Vagina (tissue), 2 donors: Measurements from ENCODE around the gene SORCS2. TPM values are rescaled to one million over a fixed set of nuclear protein-coding genes. Genes with fewer than 3 reads are reported as not detected.

ENCODE experiments used
- DNase-seq, 2 donors: peaks; one replicate each; pipeline ENCODE4 v3.0.0-alpha.2; 2017; ENCODE audit errors: extremely low spot score in 2 of 2
- H3K27ac ChIP-seq: fragments of 200-600 bp; sonication (generic); one replicate; pipeline ENCODE4 v1.5.1; 2019
- H3K27me3 ChIP-seq: fragments of 200-600 bp; sonication (generic); one replicate; pipeline ENCODE4 v1.5.1; 2019
- H3K36me3 ChIP-seq, 2 donors: fragments of 200-600 bp; sonication (generic); one replicate each; pipeline ENCODE4 v1.5.1; 2017 to 2019
- H3K4me1 ChIP-seq: fragments of 200-600 bp; sonication (generic); one replicate; pipeline ENCODE4 v1.5.1; 2019
- H3K4me3 ChIP-seq, 2 donors: fragments of 200-600 bp; sonication (generic); 1 replicate in 1 of 2; 2 replicates in 1 of 2; pipeline ENCODE4 v1.5.1; 2016 to 2019
- H3K9me3 ChIP-seq: fragments of 200-600 bp; sonication (generic); one replicate; pipeline ENCODE4 v1.5.1; 2019
- POLR2A ChIP-seq, 2 donors: fragments of 450-650 bp; IDR thresholded peaks; one replicate each; pipeline ENCODE4 v1.6.1; 2017; ENCODE audit warnings: antibody characterized with exemption in 2 of 2, mild to moderate bottlenecking in 2 of 2, moderate library complexity in 2 of 2
- POLR2AphosphoS5 ChIP-seq, 2 donors: sonication (generic); formaldehyde crosslinking; IDR thresholded peaks; one replicate each; pipeline ENCODE4 v1.9.0; 2017; ENCODE audit warnings: antibody characterized with exemption in 2 of 2, mild to moderate bottlenecking in 2 of 2, low read depth in 1 of 2; ENCODE audit not compliant: insufficient read depth in 1 of 2
- intact Hi-C: fragments of 100-400 bp; cut with DNase I; formaldehyde crosslinking; loops from one replicate; pipeline ENCODE4 v1.15.1; 2023
- total RNA-seq: library from RNA; depleted of rRNA; stranded (reverse); fragments of >200 nt; gene quantifications from one replicate; pipeline ENCODE4 v1.2.3, GENCODE V29; 2016
- TF ChIP-seq, protein P1 (sequence below), 3 experiments: fragments of 450-650 bp in 2 of 3; fragments of 200-600 bp in 1 of 3; sonication (generic) in 1 of 3; IDR thresholded peaks; one replicate each; pipeline ENCODE4 v1.5.1; 2017 to 2019; ENCODE audit warnings: antibody characterized with exemption in 3 of 3, mild to moderate bottlenecking in 2 of 3, moderate library complexity in 2 of 3

Gene SORCS2
- total RNA-seq, 1 donor from 2014 or later, result 5.4 TPM

DNA sequence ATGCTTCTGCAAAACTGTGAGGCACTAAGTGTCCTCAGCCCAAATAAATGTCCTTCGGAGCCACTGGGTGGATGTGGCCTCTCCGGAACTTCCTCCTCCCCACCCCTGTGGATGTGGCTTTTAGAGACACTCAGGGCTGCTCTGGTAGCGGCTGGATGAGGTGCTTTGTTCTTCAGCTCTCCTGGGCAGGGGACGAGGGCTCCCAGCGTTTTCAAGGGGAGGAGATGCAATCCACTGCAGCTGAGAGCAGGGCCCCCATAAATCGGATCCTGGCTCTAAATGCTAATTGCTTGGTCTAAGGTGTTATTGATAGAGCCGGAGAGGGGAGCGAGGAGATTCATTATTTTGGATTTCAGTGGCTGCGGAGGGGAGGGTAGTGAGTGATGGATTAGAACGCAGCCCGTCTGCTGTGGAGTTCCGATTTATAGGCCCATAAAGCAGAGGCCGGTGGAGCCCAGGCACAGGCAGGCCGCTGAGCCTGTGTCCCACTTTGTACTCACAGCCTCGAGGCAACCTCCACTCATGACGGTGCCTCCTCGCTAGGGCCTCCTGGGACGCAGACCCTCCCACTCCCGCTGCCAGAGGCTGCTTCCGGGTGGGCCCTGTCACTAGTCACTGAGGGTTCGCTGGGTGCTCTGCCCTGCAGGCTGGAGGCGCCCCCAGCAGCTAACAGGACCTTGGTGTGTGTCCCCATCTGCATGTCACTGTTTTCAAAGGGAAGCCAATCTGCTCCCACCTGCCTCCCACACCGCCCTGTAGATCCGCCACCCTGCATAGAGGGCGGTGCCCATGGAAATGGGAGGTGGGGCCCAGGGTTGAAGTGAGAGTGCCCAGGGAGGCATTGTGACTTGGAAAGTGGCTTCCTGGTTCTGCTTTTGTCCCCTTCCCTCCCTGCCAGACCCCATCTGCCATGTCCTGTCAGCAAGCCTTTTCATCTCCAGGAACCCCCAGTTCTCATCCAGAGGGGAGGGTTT lies 377.8 kb downstream of the SORCS2 start:
- DNase-seq, result no peak
- Histone ChIP-seq H3K27me3 (no peaks in the 10 kb centered on the region), H3K4me1 (no peaks in the 10 kb centered on the region), H3K9me3 (no peaks in the 10 kb centered on the region), H3K36me3 (no peaks in the 10 kb centered on the region), H3K4me3 (no peak overlapping the region), H3K27ac (no peak overlapping the region)
- TF ChIP-seq, protein P1, sequence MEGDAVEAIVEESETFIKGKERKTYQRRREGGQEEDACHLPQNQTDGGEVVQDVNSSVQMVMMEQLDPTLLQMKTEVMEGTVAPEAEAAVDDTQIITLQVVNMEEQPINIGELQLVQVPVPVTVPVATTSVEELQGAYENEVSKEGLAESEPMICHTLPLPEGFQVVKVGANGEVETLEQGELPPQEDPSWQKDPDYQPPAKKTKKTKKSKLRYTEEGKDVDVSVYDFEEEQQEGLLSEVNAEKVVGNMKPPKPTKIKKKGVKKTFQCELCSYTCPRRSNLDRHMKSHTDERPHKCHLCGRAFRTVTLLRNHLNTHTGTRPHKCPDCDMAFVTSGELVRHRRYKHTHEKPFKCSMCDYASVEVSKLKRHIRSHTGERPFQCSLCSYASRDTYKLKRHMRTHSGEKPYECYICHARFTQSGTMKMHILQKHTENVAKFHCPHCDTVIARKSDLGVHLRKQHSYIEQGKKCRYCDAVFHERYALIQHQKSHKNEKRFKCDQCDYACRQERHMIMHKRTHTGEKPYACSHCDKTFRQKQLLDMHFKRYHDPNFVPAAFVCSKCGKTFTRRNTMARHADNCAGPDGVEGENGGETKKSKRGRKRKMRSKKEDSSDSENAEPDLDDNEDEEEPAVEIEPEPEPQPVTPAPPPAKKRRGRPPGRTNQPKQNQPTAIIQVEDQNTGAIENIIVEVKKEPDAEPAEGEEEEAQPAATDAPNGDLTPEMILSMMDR (IDR thresholded peaks at IDR 0.05), result no peak
- TF ChIP-seq POLR2AphosphoS5 (IDR thresholded peaks at IDR 0.05; ENCODE audit: insufficient read depth in 1 of 2, low read depth in 1 of 2), result no peak
- no peak for TF ChIP-seq POLR2A (IDR thresholded peaks at IDR 0.05)
- intact Hi-C loops, result no loop called here

DNA sequence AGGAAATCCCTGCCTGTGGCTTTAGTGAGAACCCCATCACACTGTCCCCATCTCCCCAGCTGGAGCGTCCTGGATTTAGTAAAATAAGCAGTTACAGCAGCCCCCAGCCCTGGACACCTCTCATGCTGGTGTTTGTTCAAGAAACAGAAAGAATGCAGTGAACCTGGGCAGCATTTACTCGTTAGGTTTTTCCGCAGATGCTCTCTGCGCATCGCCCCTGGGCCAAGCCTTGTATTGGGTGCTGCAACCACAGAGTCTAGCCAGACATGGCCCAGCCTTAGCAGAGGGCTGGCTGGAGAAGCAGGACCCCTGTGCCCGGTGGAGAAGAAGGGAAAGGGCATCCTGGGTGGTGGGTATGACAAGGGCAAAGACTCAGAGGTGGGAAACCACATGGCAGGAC lies 378.7 kb downstream of the SORCS2 start:
- Histone ChIP-seq H3K4me1 (no peaks in the 10 kb centered on the region), H3K27me3 (no peaks in the 10 kb centered on the region), H3K4me3 (no peak overlapping the region), H3K9me3 (no peaks in the 10 kb centered on the region), H3K27ac (no peak overlapping the region), H3K36me3 (no peaks in the 10 kb centered on the region)
- no peak for TF ChIP-seq POLR2A (IDR thresholded peaks at IDR 0.05)
- TF ChIP-seq POLR2AphosphoS5 (IDR thresholded peaks at IDR 0.05; ENCODE audit: insufficient read depth in 1 of 2, low read depth in 1 of 2), result no peak
- TF ChIP-seq, protein P1 (IDR thresholded peaks at IDR 0.05), result no peak
- no peak for DNase-seq
- intact Hi-C loops, result no loop called here

DNA sequence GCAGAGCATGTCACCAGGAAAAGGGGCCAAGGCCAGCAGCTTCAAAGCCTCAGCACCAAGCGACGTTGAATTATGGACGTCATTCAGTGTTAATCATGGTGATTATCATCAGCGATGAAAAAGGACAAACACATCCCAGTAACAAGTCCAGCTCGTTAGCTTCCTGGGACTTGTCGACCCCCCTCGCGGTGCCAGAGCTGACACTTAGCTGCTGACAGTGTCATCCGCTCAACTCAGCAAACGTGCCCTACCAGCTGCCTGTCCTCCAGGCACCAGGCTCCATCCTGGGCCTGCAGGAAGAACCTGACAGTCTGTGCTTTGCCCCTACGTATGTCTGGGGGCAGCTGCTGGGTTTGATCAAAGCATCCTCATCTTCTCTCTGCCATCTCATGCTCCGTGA lies 379.4 kb downstream of the SORCS2 start:
- H3K4me1 ChIP-seq, result no peaks in the 10 kb centered on the region
- H3K9me3 ChIP-seq, result no peaks in the 10 kb centered on the region
- no peaks in the 10 kb centered on the region for H3K36me3 ChIP-seq
- no peak overlapping the region for H3K4me3 ChIP-seq
- no peaks in the 10 kb centered on the region for H3K27me3 ChIP-seq
- TF ChIP-seq POLR2AphosphoS5 (IDR thresholded peaks at IDR 0.05; ENCODE audit: insufficient read depth in 1 of 2, low read depth in 1 of 2), result no peak
- TF ChIP-seq, protein P1 (IDR thresholded peaks at IDR 0.05), result no peak
- TF ChIP-seq POLR2A (IDR thresholded peaks at IDR 0.05), result no peak
- intact Hi-C loops, result no loop called here
- no peak overlapping the region for H3K27ac ChIP-seq
- DNase-seq, result no peak

DNA sequence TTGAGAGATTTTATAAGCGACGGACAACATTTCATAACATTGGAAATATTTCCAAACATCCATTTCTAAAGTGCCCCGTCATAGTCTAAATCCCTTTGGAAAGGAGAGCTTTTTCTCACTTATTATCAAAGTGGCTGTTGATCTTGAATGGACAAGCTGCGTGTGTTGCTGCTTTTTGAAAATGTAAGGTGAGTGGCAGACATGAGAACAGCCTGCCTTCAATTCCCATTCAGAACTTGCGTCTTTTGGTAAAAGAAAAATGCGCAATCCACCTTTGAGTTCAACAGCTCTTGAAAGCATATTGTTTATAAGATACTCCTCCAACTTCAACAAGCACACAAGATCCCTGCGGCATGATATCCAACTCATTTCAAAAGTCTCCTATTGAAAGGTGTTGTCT lies 380.6 kb downstream of the SORCS2 start:
- intact Hi-C loops, result no loop called here
- Histone ChIP-seq H3K4me1 (no peaks in the 10 kb centered on the region), H3K9me3 (no peaks in the 10 kb centered on the region), H3K27me3 (no peaks in the 10 kb centered on the region), H3K4me3 (no peak overlapping the region), H3K27ac (no peak overlapping the region), H3K36me3 (no peaks in the 10 kb centered on the region)
- no peak for DNase-seq
- no peak for TF ChIP-seq POLR2A (IDR thresholded peaks at IDR 0.05)
- TF ChIP-seq POLR2AphosphoS5 (IDR thresholded peaks at IDR 0.05; ENCODE audit: insufficient read depth in 1 of 2, low read depth in 1 of 2), result no peak
- TF ChIP-seq, protein P1 (IDR thresholded peaks at IDR 0.05), result no peak

DNA sequence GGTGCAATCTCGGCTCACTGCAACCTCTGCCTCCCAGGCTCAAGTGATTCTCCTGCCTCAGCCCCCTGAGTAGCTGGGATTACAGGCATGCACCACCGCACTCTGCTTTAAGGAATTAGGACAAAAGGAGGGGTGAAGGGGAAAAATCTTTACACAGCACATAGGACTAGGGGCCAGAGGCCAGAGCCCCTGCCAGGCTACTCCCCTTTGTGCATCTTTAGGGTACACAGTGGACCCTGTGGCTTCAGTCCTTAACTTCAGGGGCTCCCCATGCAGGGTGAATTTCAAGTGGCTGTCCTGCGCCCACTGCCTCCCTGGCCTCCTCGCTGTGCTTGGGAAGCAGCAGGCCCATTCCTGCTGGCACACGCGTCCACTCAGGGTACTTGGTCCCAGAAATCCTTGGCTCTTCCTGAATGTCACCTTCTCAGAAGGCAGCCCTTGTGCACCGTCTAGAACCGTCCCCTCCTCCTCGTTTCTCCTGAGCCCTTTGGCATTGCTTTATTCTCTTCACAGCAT lies 381.3 kb downstream of the SORCS2 start:
- Histone ChIP-seq H3K4me3 (no peak overlapping the region), H3K27me3 (no peaks in the 10 kb centered on the region), H3K27ac (no peak overlapping the region), H3K36me3 (no peaks in the 10 kb centered on the region), H3K4me1 (no peaks in the 10 kb centered on the region), H3K9me3 (no peaks in the 10 kb centered on the region)
- TF ChIP-seq POLR2AphosphoS5 (IDR thresholded peaks at IDR 0.05; ENCODE audit: insufficient read depth in 1 of 2, low read depth in 1 of 2) (no peak), POLR2A (IDR thresholded peaks at IDR 0.05) (no peak)
- TF ChIP-seq, protein P1 (IDR thresholded peaks at IDR 0.05), result no peak
- DNase-seq, result no peak
- intact Hi-C loops, result no loop called here
